ENCODE data around the gene RAB35. TPM values are rescaled to one million over a fixed set of nuclear protein-coding genes. Genes with fewer than 3 reads are reported as not detected.

Gene RAB35
- total and polyA plus RNA-seq, 9 of the 15 experiments (the other 6 are each of a cell fraction or from before 2014, with no cell fraction given), result 0.65 to 76.3 (median 38.9) TPM

GRCh38 chr12:120115692-120116440 is 687 bp downstream of the RAB35 start (continued):
- TF ChIP-seq MTA3 (IDR thresholded peaks at IDR 0.05; ENCODE audit: borderline replicate concordance) (0 out of 2 replicates have a peak, but pooled peaks have one; percentile 20), L3MBTL2 (IDR thresholded peaks at IDR 0.05) (0 out of 2 replicates have a peak, but pooled peaks have one; percentile 15), RNF2 (IDR thresholded peaks at IDR 0.05) (no peak), NR3C1 (CRISPR knock-in tag; IDR thresholded peaks at IDR 0.05) (no peak), E2F6 (IDR thresholded peaks at IDR 0.05; ENCODE audit: borderline replicate concordance in 1 of 2, extremely low read depth in 1 of 2, insufficient read depth in 1 of 2, insufficient read length in 1 of 2, low read depth in 1 of 2, low read length in 1 of 2, poor library complexity in 1 of 2, severe bottlenecking in 1 of 2) (peak; percentile 35 to 51), NR2C2 (CRISPR knock-in tag; IDR thresholded peaks at IDR 0.05) (0 out of 2 replicates have a peak, but pooled peaks have one; percentile 29), NR2C2 (tag; IDR thresholded peaks at IDR 0.05) (no peak), MCM5 (IDR thresholded peaks at IDR 0.05; ENCODE audit: low read depth) (no peak), CREM (IDR thresholded peaks at IDR 0.05; ENCODE audit: low read depth) (0 out of 2 replicates have a peak, but pooled peaks have one; percentile 22), ARNT (IDR thresholded peaks at IDR 0.05) (no peak), HLTF (IDR thresholded peaks at IDR 0.05) (peak; percentile 32; the same call in 1 of the 2 replicates), RBM25 (IDR thresholded peaks at IDR 0.05; ENCODE audit: low read depth, low read length, severe bottlenecking) (peak; percentile 42), ZBTB7A (IDR thresholded peaks at IDR 0.05; ENCODE audit: borderline replicate concordance, control insufficient read depth, low read depth, low read length) (peak; percentile 67; the same call in 1 of the 2 replicates), NFE2L1 (tag; IDR thresholded peaks at IDR 0.05; ENCODE audit: borderline replicate concordance, low read depth) (no peak), MAZ (CRISPR knock-in tag; conservative IDR thresholded peaks at IDR 0.05 in 1 of 2, IDR thresholded peaks at IDR 0.05 in 1 of 2) (0 out of 4 replicates have a peak, but pooled peaks of 1 of the 2 experiments have one; percentile 29), ZBTB40 (IDR thresholded peaks at IDR 0.05) (peak; percentile 49; the same call in 1 of the 2 replicates), ZBTB40 (CRISPR knock-in tag; IDR thresholded peaks at IDR 0.05) (no peak)
